WTC11 (cell line): ENCODE data around the gene GNAS.

Experiments
- TCF7 ChIP-seq: sonication (generic); formaldehyde crosslinking; IDR thresholded peaks from 2 replicates; pipeline ENCODE4 v1.8.0; 2022; ENCODE audit warnings: mild to moderate bottlenecking, low read depth, missing genetic modification reagents, moderate library complexity
- TF ChIP-seq, protein P1 (sequence below): fragments of 200-600 bp; IDR thresholded peaks from 2 replicates; pipeline ENCODE4 v1.8.0; 2022; ENCODE audit warnings: antibody characterized with exemption
- TF ChIP-seq, protein P2 (sequence below): sonication (generic); formaldehyde crosslinking; IDR thresholded peaks from 2 replicates; pipeline ENCODE4 v1.8.0; 2022; ENCODE audit warnings: mild to moderate bottlenecking, missing genetic modification reagents

GRCh38 chr20:58880994-58881752 lies 28.7 kb downstream of the GNAS start:
- TF ChIP-seq, protein P1, sequence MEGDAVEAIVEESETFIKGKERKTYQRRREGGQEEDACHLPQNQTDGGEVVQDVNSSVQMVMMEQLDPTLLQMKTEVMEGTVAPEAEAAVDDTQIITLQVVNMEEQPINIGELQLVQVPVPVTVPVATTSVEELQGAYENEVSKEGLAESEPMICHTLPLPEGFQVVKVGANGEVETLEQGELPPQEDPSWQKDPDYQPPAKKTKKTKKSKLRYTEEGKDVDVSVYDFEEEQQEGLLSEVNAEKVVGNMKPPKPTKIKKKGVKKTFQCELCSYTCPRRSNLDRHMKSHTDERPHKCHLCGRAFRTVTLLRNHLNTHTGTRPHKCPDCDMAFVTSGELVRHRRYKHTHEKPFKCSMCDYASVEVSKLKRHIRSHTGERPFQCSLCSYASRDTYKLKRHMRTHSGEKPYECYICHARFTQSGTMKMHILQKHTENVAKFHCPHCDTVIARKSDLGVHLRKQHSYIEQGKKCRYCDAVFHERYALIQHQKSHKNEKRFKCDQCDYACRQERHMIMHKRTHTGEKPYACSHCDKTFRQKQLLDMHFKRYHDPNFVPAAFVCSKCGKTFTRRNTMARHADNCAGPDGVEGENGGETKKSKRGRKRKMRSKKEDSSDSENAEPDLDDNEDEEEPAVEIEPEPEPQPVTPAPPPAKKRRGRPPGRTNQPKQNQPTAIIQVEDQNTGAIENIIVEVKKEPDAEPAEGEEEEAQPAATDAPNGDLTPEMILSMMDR: no peak
- TF ChIP-seq, protein P2, sequence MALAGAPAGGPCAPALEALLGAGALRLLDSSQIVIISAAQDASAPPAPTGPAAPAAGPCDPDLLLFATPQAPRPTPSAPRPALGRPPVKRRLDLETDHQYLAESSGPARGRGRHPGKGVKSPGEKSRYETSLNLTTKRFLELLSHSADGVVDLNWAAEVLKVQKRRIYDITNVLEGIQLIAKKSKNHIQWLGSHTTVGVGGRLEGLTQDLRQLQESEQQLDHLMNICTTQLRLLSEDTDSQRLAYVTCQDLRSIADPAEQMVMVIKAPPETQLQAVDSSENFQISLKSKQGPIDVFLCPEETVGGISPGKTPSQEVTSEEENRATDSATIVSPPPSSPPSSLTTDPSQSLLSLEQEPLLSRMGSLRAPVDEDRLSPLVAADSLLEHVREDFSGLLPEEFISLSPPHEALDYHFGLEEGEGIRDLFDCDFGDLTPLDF (CRISPR knock-in tag): no peak
- TF ChIP-seq TCF7 (CRISPR knock-in tag): no peak
